GM12892 (cell line): ENCODE measurements around the gene CCDC85C.

Experiments used
- POLR2A ChIP-seq: IDR thresholded peaks from 2 replicates; pipeline ENCODE4 v1.6.1; 2011; ENCODE audit warnings: low read depth, low read length, control low read depth
- TAF1 ChIP-seq: IDR thresholded peaks from 2 replicates; pipeline ENCODE4 v1.6.1; 2011; ENCODE audit warnings: low read depth, mild to moderate bottlenecking, control low read depth, low read length, borderline replicate concordance

DNA sequence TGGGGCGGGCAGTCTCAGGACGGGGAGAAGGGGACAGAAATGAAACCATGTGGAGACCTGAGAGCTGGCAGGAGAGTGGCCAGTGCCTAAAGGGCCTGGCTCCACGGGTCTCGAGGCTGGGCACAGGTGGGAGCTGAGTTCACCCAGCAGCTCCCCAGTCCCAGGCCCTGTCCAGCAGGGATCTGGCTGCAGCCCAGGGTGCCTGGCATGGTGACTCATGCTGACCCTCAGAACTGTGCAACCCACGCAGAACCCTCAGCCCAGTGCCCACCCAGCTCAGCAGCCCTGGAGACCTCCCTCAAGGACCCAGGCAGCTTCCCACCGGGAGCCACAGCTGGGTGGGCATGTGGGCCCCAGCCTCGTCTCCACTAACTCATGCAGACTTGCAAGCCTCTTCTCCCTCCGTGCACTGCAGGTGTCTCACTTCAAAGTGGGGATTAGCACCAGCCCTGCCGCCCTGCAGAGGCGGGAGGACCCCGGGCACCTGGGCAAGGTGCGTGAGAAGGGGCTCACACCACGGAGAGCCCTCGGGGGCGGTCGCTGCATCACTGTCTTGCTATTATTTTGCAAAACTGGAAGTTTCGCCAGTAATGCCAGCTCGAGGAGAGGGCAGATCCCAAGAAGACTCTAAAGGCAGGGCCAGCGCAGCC is 76.5 kb downstream of the CCDC85C start:
- TF ChIP-seq TAF1, result no peak
- no peak for TF ChIP-seq POLR2A
